HepG2 (cell line): ENCODE measurements around the gene ALMS1. TPM values are rescaled to one million over a fixed set of nuclear protein-coding genes. Genes with fewer than 3 reads are reported as not detected.
A peak's percentile ranks its signal among the peaks of the same experiment; 100 is the strongest.

Experiments
- CEBPZ ChIP-seq: IDR thresholded peaks from 2 replicates; pipeline ENCODE4 v1.6.1; 2012; ENCODE audit warnings: low read length, improper control_type of control experiment
- DBP ChIP-seq: sonication (generic); formaldehyde crosslinking; IDR thresholded peaks from 2 replicates; pipeline ENCODE4 v1.4.0; 2020; ENCODE audit warnings: missing genetic modification reagents; ENCODE audit errors: not compliant biosample characterization
- HDAC1 ChIP-seq: sonication (generic); formaldehyde crosslinking; IDR thresholded peaks from 2 replicates; pipeline ENCODE4 v1.5.1; 2020; ENCODE audit warnings: mild to moderate bottlenecking, missing genetic modification reagents
- NFE2L1 ChIP-seq: sonication (generic); formaldehyde crosslinking; IDR thresholded peaks from 2 replicates; pipeline ENCODE4 v1.4.0; 2020; ENCODE audit warnings: missing genetic modification reagents, mild to moderate bottlenecking, borderline replicate concordance
- PAX8 ChIP-seq: sonication (generic); formaldehyde crosslinking; IDR thresholded peaks from 2 replicates; pipeline ENCODE4 v1.8.0; 2022; ENCODE audit warnings: mild to moderate bottlenecking, missing genetic modification reagents, borderline replicate concordance
- RARA ChIP-seq: IDR thresholded peaks from 2 replicates; pipeline ENCODE4 v1.6.1; 2016; ENCODE audit warnings: missing genetic modification reagents, missing compliant biosample characterization
- REXO4 ChIP-seq: sonication (generic); formaldehyde crosslinking; IDR thresholded peaks from 2 replicates; pipeline ENCODE4 v1.8.0; 2022; ENCODE audit warnings: missing genetic modification reagents, mild to moderate bottlenecking, borderline replicate concordance
- ZBTB34 ChIP-seq: sonication (generic); formaldehyde crosslinking; IDR thresholded peaks from 2 replicates; pipeline ENCODE4 v1.8.0; 2022; ENCODE audit warnings: mild to moderate bottlenecking, missing genetic modification reagents
- ZBTB39 ChIP-seq: sonication (generic); formaldehyde crosslinking; IDR thresholded peaks from 2 replicates; pipeline ENCODE4 v1.5.0; 2020; ENCODE audit warnings: missing genetic modification reagents
- ZBTB40 ChIP-seq, 2 experiments: fragments of 450-650 bp in 1 of 2; sonication (generic) in 1 of 2; formaldehyde crosslinking in 1 of 2; IDR thresholded peaks; 2 replicates each; pipeline versions ENCODE4 v1.6.1 to v1.8.0; 2016 to 2022; ENCODE audit warnings: antibody characterized with exemption in 1 of 2, mild to moderate bottlenecking in 1 of 2, missing genetic modification reagents in 1 of 2
- polyA plus RNA-seq, 8 experiments: library from polyadenylated mRNA; depleted of rRNA in 3 of 8; stranded (reverse) in 7 of 8; unstranded in 1 of 8; fragments of >200 nt; fragmentation: Illumina TruSeq in 4 of 8; extraction: Trizol in 4 of 8; gene quantifications; 2 replicates each; pipeline versions ENCODE4 v1.2.1 to v1.2.3, GENCODE V29; 2011 to 2016; ENCODE audit warnings: low read depth in 4 of 8, missing spikeins in 1 of 8, mixed read lengths in 1 of 8; ENCODE audit not compliant: insufficient read depth in 1 of 8
- total RNA-seq, 5 experiments: library from RNA; depleted of rRNA; stranded (reverse); fragments of >200 nt; fragmentation: Illumina TruSeq; extraction: Trizol; gene quantifications; 2 replicates each; pipeline ENCODE4 v1.2.3, GENCODE V29; 2016; ENCODE audit warnings: low read depth in 1 of 5

ALMS1 gene
- total and polyA plus RNA-seq, 2 of the 13 experiments (the other 11 are each of a cell fraction or from before 2014, with no cell fraction given) = 12.9 to 21.2 TPM

GRCh38 chr2:73642338-73643018 is 256.8 kb downstream of the ALMS1 start, which contains the start of gene NAT8 (continued):
- no peak for TF ChIP-seq CEBPZ
- no peak for TF ChIP-seq DBP (CRISPR knock-in tag)
- peak; percentile 98 for TF ChIP-seq RARA (CRISPR knock-in tag)
- no peak for TF ChIP-seq REXO4
- no peak for TF ChIP-seq ZBTB39 (CRISPR knock-in tag)
- TF ChIP-seq PAX8 (CRISPR knock-in tag) = no peak
- peak; percentile 80; the same call in 1 of the 2 replicates for TF ChIP-seq ZBTB34 (CRISPR knock-in tag)
- no peak for TF ChIP-seq ZBTB40 (IDR thresholded peaks at IDR 0.05)
- peak; percentile 59; the same call in 1 of the 2 replicates for TF ChIP-seq ZBTB40 (CRISPR knock-in tag; IDR thresholded peaks at IDR 0.05)
- peak; percentile 94 for TF ChIP-seq HDAC1
- no peak; the same call in 1 of the 2 replicates for TF ChIP-seq NFE2L1 (CRISPR knock-in tag)
